ENCODE data around the gene PYDC1.
"Not testable (repeated sequence)": the region's sequence is repeated elsewhere in the genome, so short reads cannot be mapped to it uniquely, and the experiment has no call there.

PYDC1 gene

DNA sequence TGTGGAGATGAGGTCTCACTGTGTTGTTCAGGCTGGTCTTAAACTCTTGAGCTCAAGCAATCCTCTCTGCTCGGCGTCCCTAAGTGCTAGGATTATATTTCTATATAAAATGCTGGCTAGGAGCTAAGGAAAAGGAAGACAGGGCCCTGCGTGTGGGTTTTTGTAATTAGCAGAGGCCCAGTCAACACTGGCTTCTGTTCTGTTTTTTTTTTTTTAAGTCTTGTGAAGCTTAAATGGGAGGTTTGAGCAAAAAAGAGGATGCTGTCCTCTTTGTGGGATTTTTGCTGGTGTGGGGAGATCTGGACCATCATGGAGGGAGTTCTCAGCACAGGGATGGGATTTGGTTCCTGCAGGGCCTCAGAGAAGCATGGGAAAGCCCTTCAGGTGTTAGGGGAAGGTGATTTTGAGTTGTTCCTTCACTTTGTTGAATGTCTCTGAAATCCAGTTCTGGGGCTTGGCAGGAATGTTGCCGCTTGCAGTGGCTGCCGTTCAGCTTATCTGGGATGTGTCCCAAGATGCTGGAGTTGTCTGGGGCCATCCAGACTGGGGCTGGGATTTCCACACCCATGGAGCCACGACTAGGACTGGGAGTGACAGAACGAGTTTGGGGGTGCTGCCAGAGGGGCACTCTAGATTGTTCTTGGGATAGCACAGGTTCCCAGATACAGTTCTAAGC is 18.6 kb downstream of the PYDC1 start:
- H3K36me3 ChIP-seq (replicated peaks; ENCODE audit: low read depth, low read length): peaks cover 36% of the 10 kb centered on the region
- peaks cover 53% of the 10 kb centered on the region for H4K20me1 ChIP-seq (ENCODE audit: insufficient read depth, low read length)
- H3K4me3 ChIP-seq (ENCODE audit: low read length): no peak overlapping the region
- H3K9ac ChIP-seq (ENCODE audit: low read length): no peak overlapping the region
- H3K9me3 ChIP-seq (ENCODE audit: insufficient read depth, low read length): no peaks in the 10 kb centered on the region
- no peak overlapping the region for H2AFZ ChIP-seq (ENCODE audit: low read depth, low read length)
- H3K27me3 ChIP-seq (ENCODE audit: low read depth, low read length): no peaks in the 10 kb centered on the region
- no peak overlapping the region for H3K4me2 ChIP-seq (ENCODE audit: low read length)
- H3K27ac ChIP-seq (ENCODE audit: low read length): no peak overlapping the region
- no peak for TF ChIP-seq EZH2phosphoT487 (IDR thresholded peaks at IDR 0.05; ENCODE audit: low read depth)
- TF ChIP-seq, protein P1, sequence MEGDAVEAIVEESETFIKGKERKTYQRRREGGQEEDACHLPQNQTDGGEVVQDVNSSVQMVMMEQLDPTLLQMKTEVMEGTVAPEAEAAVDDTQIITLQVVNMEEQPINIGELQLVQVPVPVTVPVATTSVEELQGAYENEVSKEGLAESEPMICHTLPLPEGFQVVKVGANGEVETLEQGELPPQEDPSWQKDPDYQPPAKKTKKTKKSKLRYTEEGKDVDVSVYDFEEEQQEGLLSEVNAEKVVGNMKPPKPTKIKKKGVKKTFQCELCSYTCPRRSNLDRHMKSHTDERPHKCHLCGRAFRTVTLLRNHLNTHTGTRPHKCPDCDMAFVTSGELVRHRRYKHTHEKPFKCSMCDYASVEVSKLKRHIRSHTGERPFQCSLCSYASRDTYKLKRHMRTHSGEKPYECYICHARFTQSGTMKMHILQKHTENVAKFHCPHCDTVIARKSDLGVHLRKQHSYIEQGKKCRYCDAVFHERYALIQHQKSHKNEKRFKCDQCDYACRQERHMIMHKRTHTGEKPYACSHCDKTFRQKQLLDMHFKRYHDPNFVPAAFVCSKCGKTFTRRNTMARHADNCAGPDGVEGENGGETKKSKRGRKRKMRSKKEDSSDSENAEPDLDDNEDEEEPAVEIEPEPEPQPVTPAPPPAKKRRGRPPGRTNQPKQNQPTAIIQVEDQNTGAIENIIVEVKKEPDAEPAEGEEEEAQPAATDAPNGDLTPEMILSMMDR (IDR thresholded peaks at IDR 0.05; ENCODE audit: low read depth, low read length): no peak
- peaks cover 5% of the 10 kb centered on the region; the same call in 1 of the 2 replicates for H3K79me2 ChIP-seq (ENCODE audit: low read length)
- H3K4me1 ChIP-seq (ENCODE audit: low read length): peaks cover 22% of the 10 kb centered on the region

DNA sequence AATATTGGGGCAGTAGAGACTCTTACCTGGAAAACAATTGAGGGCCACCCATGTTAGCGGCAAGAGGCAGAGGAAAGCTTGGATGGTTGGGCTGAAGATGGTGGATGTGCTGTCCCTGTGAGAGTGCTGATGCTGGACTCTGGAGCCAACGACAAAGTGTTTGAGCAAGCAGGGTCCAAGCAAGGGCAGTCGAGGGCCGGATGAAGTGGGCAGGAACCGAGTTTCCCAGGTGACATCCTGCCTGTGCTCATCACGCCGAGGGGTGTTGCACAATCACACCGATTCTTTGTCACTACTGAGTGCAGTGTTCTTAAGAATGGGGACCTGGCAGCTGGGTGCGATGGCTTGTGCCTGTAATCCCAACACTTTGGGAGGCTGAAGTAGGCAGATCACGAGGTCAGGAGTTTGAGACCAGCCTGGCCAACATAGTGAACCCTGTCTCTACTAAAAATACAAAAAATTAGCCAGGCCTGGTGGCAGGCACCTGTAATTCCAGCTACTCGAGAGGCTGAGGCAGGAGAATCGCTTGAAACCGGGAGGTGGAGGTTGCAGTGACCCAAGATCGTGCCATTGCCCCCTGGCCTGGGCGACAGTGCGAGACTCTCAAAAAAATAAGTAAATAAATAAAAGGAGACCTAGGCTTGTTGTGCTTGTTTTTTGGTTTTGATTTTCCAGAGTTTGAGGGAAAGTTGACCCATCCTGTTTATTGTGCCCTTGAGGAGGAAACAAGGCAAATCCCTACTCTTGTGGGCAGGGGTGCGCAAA is 20.4 kb downstream of the PYDC1 start:
- Histone ChIP-seq H3K27me3 (ENCODE audit: low read depth, low read length) (no peaks in the 10 kb centered on the region), H3K4me2 (ENCODE audit: low read length) (no peak overlapping the region), H3K36me3 (replicated peaks; ENCODE audit: low read depth, low read length) (peaks cover 53% of the 10 kb centered on the region), H3K79me2 (ENCODE audit: low read length) (peaks cover 18% of the 10 kb centered on the region; the same call in 1 of the 2 replicates), H3K9ac (ENCODE audit: low read length) (no peak overlapping the region), H2AFZ (ENCODE audit: low read depth, low read length) (no peak overlapping the region), H4K20me1 (ENCODE audit: insufficient read depth, low read length) (peaks cover 70% of the 10 kb centered on the region), H3K4me1 (ENCODE audit: low read length) (peaks cover 12% of the 10 kb centered on the region), H3K9me3 (ENCODE audit: insufficient read depth, low read length) (no peaks in the 10 kb centered on the region), H3K27ac (ENCODE audit: low read length) (no peak overlapping the region), H3K4me3 (ENCODE audit: low read length) (no peak overlapping the region)
- TF ChIP-seq, protein P1 (IDR thresholded peaks at IDR 0.05; ENCODE audit: low read depth, low read length): no peak
- no peak for TF ChIP-seq EZH2phosphoT487 (IDR thresholded peaks at IDR 0.05; ENCODE audit: low read depth)

DNA sequence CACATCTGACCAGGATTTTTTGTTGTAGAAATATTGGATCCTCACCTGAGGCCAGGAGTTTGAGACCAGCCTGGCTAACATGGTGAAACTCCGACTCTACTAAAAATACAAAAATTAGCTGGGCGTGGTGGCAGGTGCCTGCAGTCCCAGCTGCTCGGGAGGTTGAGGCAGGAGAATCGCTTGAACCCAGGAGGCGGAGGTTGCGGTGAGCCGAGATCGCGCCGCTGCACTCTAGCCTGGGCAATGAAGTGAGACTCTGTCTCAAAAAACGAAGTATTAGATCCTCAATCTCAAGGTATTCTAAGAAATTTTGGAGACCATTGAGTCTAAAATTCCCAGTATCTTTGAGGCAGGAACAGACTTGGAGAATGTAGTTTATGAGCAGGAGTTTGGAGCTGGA is 21.1 kb downstream of the PYDC1 start:
- H3K4me1 ChIP-seq (ENCODE audit: low read length); H3K9ac ChIP-seq (ENCODE audit: low read length); H3K9me3 ChIP-seq (ENCODE audit: insufficient read depth, low read length); H3K27ac ChIP-seq (ENCODE audit: low read length); H3K4me3 ChIP-seq (ENCODE audit: low read length); H3K27me3 ChIP-seq (ENCODE audit: low read depth, low read length); H2AFZ ChIP-seq (ENCODE audit: low read depth, low read length); H3K4me2 ChIP-seq (ENCODE audit: low read length): not testable (repeated sequence)
- H4K20me1 ChIP-seq (ENCODE audit: insufficient read depth, low read length): peaks cover 74% of the 10 kb centered on the region
- peaks cover 21% of the 10 kb centered on the region for H3K79me2 ChIP-seq (ENCODE audit: low read length)
- H3K36me3 ChIP-seq (replicated peaks; ENCODE audit: low read depth, low read length): peaks cover 60% of the 10 kb centered on the region

DNA sequence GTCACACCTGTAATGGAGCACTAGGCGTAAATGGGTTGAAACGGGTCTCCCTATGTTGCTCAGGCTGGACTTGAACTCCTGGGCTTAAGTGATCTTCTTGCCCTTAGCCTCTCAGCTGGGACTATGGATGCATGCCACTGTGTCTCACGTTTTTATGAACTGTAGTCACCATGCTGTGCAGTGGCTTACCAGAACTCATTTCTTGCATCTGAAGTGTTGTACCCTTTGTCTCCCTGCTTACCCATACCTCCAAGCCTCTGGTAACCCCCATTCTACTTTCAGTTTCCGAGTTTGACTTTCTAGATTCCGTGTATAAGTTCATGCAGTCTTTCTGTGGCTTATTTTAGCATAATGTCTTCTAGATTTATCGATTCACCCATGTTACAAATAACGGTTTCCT is 22.0 kb downstream of the PYDC1 start:
- no peak overlapping the region for H3K9ac ChIP-seq (ENCODE audit: low read length)
- no peak overlapping the region for H3K4me2 ChIP-seq (ENCODE audit: low read length)
- H3K4me1 ChIP-seq (ENCODE audit: low read length): 0 out of 2 replicates have a peak, but pooled peaks cover under 1% of the 10 kb centered on the region
- H4K20me1 ChIP-seq (ENCODE audit: insufficient read depth, low read length): peaks cover 80% of the 10 kb centered on the region
- H3K4me3 ChIP-seq (ENCODE audit: low read length): no peak overlapping the region
- no peaks in the 10 kb centered on the region for H3K27me3 ChIP-seq (ENCODE audit: low read depth, low read length)
- H3K9me3 ChIP-seq (ENCODE audit: insufficient read depth, low read length): no peaks in the 10 kb centered on the region
- no peak overlapping the region for H3K27ac ChIP-seq (ENCODE audit: low read length)
- TF ChIP-seq, protein P1 (IDR thresholded peaks at IDR 0.05; ENCODE audit: low read depth, low read length): no peak
- no peak for TF ChIP-seq EZH2phosphoT487 (IDR thresholded peaks at IDR 0.05; ENCODE audit: low read depth)
- no peak overlapping the region for H2AFZ ChIP-seq (ENCODE audit: low read depth, low read length)
- H3K36me3 ChIP-seq (replicated peaks; ENCODE audit: low read depth, low read length): peaks cover 70% of the 10 kb centered on the region
- peaks cover 30% of the 10 kb centered on the region for H3K79me2 ChIP-seq (ENCODE audit: low read length)
